ENCODE results near the gene HS2ST1. TPM values are rescaled to one million over a fixed set of nuclear protein-coding genes. Genes with fewer than 3 reads are reported as not detected.

The HS2ST1 gene
- total RNA-seq, 1 donor from 2014 or later: 10.7 TPM

DNA sequence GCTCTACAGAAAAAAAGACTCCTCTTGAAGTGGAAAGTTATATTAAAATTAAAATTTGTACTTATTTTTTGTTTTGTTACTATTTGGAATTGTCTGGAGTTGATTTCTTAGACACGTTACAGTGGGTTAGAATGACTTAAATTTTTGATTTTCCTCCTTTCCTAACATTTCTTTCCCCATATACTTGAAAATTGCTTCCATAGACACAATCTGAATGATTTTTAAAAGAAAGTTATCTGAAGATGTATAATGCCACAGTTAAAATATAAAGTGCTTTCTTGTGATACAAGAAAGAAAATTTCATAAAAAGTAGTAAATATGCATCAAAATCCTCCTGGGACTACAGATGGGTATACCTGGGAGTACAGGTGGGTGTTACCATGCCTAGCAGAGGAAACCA lies 2.3 kb downstream of the HS2ST1 start:
- DNase-seq: no peak
- ATAC-seq (ENCODE audit: poor library complexity): no peak
- intact Hi-C loops (cut with DNase I): no loop called here

DNA sequence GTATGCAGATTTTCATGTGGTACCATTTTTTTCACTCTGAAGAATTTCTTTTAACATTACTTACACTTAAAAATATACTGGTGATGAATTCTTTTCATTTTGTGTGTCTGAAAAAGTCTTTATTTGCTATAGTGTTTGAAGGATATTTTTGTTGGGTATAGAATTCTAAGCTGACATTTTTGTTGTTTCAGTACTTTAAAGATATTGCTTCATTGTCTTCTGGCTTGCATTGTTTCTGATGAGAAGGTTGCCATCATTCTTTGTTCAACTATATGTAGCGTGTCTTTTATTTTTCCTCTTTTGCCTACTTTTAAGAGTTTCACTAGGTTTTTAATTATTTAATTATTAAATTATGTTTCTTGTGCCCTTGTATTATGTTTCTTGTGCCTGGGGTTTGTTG lies 8.0 kb downstream of the HS2ST1 start:
- intact Hi-C loops (cut with DNase I): no loop called here

DNA sequence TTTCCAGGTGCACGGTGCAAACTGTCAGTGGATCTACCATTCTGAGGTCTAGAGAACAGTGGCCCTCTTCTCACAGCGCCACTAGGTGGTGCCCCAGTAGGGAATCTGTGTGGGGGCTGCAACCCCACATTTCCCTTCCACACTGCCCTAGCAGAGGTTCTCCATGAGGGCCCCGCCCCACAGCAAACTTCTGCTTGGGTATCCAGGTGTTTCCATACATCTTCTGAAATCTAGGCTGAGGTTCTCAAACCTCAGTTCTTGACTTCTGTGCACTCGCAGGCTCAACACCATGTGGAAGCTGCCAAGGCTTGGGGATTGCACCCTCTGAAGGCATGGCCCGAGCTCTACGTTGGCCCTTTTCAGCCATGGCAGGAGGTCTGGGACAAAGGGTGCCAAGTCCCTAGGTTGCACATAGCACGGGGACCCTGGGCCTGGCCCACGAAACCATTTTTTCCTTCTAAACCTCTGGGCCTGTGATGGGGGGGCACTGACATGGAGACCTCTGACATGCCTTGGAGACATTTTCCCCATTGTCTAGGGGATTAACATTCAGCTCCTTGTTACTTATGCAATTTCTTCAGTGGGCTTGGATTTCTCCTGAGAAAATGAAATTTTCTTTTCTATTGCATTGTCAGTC lies 10.0 kb downstream of the HS2ST1 start:
- DNase-seq (no peak), ATAC-seq (ENCODE audit: poor library complexity) (no peak)
- intact Hi-C loops (cut with DNase I): no loop called here

More for the DNA sequence above, 8.0 kb downstream of the HS2ST1 start:
- DNase-seq (no peak), ATAC-seq (ENCODE audit: poor library complexity) (no peak)

DNA sequence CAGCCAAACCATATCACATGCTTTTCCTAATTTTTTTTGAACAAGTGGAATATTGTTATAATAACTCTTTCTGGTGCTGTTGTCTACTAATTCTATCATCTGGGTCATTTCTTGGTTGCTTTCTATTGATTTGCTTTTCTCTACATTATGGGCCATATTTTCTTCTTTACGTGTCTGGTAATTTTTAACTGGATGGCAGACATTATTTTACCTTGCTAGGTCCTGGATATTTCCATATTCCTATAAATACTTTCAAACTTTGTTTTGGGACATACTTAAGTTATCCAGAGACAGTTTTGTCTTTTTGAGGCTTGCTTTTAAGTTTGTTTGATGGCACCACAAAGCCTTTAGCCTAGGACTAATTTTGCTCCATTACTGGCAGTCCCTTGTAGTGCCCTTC lies 11.3 kb downstream of the HS2ST1 start:
- DNase-seq (no peak), ATAC-seq (ENCODE audit: poor library complexity) (no peak)
- intact Hi-C loops (cut with DNase I): no loop called here

DNA sequence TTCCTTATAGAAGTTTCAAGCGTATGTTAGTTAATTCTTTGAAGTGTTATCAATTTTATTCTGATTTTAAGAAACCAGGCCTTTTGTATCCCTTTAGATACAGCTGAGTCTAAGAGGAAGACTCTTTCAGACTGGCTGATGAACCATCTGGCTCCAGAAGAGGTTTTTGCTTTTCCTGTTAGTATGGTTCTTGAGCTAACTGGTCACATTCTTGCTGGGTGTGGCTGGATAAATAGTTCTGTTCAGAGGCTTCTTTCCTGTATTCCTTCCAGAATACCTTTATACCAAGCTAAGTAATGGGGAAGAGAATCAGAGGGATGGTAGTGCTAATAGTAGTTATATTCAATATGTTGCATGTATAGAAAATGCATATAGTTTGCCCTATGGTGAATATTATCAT lies 12.4 kb downstream of the HS2ST1 start:
- DNase-seq: no peak
- intact Hi-C loops (cut with DNase I): no loop called here
- ATAC-seq (ENCODE audit: poor library complexity): no peak

DNA sequence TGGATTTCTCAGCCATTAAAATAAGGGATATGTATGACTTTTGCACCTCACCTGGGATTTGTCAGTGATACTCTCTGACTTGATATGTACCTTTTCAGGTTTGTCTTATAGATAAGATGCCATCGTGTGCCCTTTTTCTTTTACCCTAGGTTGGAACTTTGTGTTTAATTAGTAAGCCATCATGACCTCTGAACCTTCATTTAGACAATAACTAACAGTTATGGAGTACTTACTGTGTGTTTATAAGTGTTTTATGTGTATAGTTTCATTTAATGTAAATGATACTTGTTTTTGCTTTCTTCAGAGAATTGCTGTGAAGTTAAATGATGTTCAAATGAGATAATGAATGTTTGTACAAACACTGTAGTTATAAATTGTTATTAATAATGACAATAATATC lies 14.4 kb downstream of the HS2ST1 start:
- DNase-seq (no peak), ATAC-seq (ENCODE audit: poor library complexity) (no peak)
- intact Hi-C loops (cut with DNase I): no loop called here

DNA sequence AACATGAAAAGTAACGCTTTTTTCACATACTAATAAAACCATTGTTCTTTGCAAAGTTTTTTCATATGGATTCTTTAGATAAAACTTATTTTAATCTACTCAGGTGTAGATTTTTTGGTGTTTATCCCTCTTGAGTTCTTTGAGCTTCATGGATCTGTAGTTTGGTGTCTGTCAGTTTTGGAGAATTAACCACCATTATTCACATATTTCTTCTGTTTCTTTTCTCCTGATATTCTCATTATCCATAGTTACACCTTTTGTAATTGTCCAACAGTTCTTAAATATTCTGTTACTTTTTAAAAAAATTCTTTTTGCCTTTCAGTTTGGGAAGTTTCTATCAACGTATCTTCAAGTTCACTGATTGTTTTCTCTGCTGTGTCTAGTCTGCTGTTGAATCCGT lies 18.6 kb downstream of the HS2ST1 start:
- DNase-seq (no peak), ATAC-seq (ENCODE audit: poor library complexity) (no peak)
- intact Hi-C loops (cut with DNase I): no loop called here

DNA sequence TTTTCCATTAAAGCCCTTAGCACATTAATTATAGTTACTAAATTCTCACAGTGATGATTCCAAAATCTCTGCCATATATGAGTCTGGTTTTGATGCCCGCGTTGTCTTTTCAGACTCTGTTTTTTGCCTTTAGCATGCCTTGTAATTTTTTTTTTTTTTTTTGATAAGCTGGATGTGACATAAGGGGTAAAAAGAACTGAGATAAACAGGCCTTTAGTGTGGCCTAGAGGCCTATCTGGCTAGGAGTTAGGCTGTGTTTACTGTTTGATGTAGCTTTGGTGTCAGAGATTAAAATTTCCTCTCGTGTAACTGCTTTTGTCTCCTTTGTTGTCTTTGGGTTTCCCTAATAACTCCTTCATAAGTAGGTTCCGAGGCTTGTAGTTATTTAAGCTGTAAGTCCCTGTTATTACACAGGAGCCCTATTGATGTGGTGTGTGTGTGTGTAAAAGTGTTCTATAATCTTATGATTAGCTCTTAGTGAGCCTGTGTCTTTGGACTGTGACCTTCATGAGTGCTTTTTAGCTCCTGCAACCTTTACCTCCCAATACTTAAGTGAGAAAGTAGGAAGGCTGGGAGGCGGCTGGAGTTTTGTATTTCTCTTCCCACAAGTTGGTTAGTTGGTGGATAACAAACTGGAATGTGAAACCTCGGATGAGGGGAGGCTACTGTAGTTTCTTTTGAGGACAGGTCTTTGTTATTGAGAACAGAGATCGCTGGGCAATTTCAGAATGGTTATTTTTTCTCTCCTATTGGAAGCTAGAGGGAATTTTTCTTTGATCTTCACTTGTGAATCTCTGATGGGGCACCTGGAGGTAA lies 19.3 kb downstream of the HS2ST1 start:
- intact Hi-C loops (cut with DNase I): no loop called here
- peak; percentile 48 for ATAC-seq (ENCODE audit: poor library complexity)
- DNase-seq: no peak

DNA sequence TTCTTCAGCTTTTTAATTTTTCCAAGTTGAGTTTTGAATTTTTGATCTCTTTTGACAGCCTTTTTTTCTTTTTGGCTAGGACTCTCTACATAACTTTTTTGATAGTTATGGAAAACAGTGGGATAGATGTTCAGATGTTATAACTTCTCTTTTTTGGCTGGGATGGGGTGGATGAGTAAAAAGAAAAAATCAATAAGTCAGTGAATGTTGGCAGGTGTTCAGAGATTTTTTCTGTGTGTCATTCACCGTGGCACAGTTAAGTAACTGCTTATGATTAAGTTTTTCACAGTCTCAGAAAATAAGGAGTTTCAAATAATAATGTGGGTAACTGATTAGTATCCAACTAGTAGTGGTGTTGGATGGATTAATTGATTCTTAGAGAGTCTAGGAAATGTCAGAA lies 24.0 kb downstream of the HS2ST1 start:
- ATAC-seq (ENCODE audit: poor library complexity): no peak
- DNase-seq: no peak
- intact Hi-C loops (cut with DNase I): no loop called here

DNA sequence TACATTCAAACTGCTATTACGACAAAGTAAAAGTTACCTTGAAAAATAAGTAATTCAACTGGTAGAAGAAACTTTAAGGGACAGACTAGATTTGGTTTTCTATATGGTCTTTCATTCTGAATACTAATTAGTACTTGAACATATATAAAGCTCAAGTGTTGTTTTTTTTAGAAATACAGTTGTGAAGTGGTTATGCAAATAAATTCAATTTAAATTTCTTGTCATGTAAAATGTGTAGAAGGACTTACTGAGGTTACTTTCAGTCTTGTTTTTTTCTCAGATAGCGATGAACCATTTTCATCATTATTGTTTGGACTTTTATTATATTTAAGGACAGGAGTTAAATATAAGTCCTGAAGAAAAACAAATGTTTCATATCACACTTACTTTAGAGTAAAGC lies 24.4 kb downstream of the HS2ST1 start:
- DNase-seq: no peak
- intact Hi-C loops (cut with DNase I): no loop called here
- ATAC-seq (ENCODE audit: poor library complexity): no peak

DNA sequence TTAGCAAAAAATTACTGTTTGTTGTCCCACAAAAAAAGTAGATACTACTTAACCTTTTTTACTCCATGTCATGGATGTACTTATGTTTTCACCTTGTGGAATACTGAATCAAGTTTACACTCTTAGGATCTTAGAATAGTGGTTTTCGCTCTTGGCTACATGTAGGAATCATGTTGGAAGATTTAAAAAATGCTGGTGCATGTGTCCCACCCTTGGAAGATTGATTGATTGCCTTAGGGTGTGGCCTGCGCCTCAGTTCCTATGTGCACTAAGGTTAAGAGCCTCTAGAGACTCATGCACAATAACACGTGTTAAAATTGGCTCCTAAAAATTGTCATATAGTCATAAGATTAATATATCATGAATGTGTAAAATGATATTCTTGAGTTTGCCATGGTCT lies 25.0 kb downstream of the HS2ST1 start:
- ATAC-seq (ENCODE audit: poor library complexity): no peak
- intact Hi-C loops (cut with DNase I): no loop called here

DNA sequence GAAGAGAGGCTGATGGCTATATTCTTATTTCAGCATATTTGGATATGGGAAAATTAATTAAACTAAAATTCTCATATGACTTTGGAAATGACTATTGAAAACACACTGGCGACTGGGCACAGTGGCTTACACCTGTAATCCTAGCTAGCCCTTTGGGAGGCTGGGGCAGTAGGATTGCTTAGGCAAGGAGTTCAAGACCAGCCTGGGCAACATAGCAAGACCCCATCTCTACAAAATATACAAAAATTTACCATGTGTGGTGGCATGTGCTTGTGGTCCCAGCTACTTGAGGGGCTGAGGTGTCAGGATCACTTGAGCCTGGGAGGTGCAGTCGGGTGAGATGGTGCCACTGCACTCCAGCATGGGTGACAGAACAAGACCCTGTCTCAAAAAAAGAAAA lies 26.2 kb downstream of the HS2ST1 start:
- no peak for DNase-seq
- ATAC-seq (ENCODE audit: poor library complexity): no peak
- intact Hi-C loops (cut with DNase I): no loop called here

More for the DNA sequence above, 25.0 kb downstream of the HS2ST1 start:
- DNase-seq: no peak

DNA sequence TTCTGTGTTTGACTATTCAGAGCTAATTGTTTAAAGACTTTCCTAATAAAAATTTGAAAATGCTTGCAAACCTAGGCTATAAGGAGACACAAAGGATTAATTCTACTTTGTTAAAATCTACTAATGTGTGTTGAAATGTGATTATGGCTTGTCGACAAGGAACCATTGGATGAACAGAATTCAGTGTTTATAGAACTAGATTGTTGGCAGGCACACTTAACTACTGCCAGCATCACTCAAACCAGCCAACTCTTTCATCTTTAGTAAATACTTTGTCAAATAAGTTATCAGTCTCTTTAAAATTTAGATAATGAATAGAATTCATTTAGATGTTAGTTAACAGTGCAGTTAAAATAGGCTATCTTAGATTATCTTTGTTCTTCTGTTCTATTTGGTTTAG lies 27.6 kb downstream of the HS2ST1 start:
- DNase-seq: no peak
- intact Hi-C loops (cut with DNase I): no loop called here
- ATAC-seq (ENCODE audit: poor library complexity): no peak

DNA sequence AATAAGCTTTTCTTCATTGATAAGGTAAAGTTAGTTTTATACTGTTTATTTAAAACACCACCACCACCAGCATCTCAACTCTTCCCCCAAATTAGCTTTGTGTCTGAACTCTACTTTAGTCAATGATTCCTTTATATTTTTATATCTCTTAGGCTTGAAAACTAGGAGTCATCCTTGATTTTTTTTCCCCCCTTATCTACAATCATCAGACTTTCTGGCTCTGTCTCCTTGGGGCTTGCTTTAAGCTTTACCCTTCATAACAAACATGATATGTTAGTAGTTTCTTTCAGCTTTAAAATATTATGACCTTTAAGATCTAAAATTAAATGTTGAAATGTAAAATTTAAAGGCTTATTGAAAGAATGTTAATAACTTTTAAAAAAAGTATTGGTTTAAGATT lies 28.3 kb downstream of the HS2ST1 start:
- ATAC-seq (ENCODE audit: poor library complexity) (no peak), DNase-seq (no peak)
- intact Hi-C loops (cut with DNase I): no loop called here

DNA sequence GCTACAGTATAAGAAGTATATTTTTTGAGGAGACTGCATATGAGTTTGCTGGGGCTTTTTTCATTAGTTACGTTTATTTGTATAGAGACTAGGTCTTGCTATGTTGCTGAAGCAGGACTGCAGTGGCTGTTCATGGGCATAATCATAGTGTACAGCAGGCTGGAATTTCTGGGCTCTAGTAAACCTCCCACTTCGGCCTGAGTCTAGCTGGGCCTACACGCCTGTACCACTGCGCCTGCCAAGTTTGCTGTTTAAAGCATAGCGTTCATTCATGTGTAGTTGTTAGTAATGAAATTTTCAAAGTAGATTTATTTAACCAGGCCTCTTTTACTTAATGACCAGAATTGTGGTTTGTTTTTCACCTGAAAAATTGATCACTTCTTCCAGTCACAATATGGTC lies 33.8 kb downstream of the HS2ST1 start:
- ATAC-seq (ENCODE audit: poor library complexity): peak; percentile 96
- intact Hi-C loops (cut with DNase I): no loop called here
- DNase-seq: peak; percentile 53

DNA sequence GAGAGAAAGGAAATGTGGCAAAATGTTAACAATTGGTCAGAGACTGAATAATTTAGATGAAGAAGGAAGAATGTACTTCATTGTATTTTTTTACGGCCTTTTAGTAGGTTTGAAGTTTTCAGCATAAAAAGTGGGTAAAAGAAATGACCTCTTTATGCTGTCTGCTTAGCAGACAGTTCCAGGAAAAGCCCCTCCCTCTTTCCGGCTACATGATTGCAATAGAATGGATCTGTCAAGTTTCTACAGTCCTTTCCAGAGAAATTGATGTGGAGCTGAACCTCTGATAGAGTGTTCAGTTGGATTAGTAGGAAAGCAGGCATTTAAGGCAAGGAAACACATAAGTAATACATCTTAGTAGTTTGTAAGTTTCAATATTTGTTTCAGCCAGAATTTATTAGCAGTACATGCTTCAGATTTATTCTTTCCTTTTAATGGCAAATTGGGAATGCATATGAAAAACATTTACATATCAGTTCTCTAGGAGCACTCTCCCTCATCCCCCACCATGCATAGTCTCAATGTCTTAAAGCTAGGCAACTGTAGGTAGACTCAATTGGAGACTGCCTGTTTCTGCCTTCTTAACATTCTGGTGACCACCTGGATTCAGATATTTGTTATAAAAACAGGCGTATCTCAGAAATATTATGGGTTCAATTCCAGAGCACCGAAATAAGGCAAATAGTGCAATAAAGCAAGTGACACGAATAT lies 36.4 kb downstream of the HS2ST1 start:
- DNase-seq (no peak), ATAC-seq (ENCODE audit: poor library complexity) (no peak)
- intact Hi-C loops (cut with DNase I): loop anchor here (5.0 kb wide), 1 partner anchor 109 kb away; no protein-coding TSS in a partner anchor

DNA sequence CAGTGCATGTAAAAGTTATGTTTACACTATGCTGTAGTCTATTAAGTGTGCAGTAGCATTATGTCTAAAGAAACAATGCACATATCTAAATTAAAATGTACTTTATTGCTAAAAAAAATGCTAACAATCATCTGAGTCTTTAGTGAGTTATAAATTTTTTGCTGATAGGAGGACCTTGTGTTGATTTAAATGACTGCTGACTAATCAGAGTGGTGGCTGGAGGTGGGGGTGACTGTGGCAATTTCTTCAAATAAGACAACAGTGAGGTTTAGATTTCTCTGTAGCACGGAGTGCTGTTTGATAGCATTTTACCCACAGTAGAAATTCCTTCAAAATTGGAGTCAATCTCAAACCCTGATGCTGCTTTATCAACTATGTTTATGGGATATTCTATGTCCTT lies 37.0 kb downstream of the HS2ST1 start:
- no peak for ATAC-seq (ENCODE audit: poor library complexity)
- intact Hi-C loops (cut with DNase I): loop anchor here (5.0 kb wide), 1 partner anchor 109 kb away; no protein-coding TSS in a partner anchor
- no peak for DNase-seq

DNA sequence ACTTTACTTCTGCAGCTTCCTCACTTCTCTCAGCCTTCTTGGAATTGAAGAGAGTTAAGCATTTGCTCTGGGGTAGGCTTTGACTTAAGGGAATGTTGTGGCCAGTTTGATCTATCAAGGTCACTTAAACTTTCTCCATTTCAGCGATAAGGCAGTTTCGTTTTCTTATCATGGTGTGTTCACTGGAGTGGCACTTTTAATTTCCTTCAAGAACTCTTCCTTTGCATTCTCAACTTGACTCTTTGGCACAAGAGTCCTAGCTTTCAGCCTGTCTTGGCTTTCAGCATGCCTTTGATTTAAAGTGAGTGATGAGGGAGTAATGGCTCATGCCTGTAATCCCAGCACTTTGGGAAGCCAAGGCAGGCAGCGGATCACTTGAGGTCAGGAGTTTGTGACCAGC lies 38.7 kb downstream of the HS2ST1 start:
- ATAC-seq (ENCODE audit: poor library complexity): no peak
- DNase-seq: no peak
- intact Hi-C loops (cut with DNase I): loop anchor here (5.0 kb wide), 1 partner anchor 111 kb away; no protein-coding TSS in a partner anchor

DNA sequence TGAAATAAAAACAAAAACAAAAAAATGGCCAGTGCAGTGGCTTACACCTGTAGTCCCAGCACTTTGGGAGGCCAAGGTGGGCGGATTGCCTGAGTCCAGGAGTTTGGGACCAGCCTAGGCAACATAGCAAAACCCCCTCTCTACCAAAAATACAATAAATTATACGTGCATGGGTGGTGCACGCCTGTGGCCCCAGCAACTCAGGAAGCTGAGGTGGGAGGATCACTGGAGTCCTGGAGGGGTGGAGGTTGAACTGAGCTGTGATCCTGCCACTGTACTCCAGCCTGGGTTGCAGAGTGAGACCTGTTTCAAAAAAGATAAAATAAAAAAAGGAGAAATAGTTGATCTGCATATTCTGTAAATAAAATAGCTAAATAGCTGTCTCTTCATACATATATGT lies 41.2 kb downstream of the HS2ST1 start:
- DNase-seq (no peak), ATAC-seq (ENCODE audit: poor library complexity) (no peak)
- intact Hi-C loops (cut with DNase I): no loop called here

DNA sequence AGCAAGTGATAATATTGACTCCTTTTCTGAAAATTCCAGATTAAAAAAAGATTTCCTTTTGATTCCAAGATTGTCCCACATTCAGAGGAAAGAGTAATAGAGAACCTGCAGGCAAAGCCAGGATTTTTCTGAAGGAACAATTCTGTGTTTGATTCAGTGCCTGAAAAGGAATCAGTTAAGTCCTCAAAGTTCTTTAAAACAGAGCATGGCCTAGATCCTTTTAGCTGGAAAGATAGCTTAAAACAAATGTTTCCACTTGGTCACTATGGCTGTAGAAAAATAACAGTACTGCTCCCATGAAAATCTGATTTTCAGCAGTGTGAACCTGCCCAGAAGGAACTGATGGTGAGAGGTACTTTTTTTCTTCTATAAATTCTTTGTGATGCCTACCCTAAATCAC lies 41.8 kb downstream of the HS2ST1 start:
- intact Hi-C loops (cut with DNase I): no loop called here
- ATAC-seq (ENCODE audit: poor library complexity) (no peak), DNase-seq (no peak)
